A673 (cell line): ENCODE data around the gene RTN4. TPM values are rescaled to one million over a fixed set of nuclear protein-coding genes. Genes with fewer than 3 reads are reported as not detected.

Experiments used
- BruUV-seq: library from RNA; stranded (reverse); fragments of 400-500 nt; replicated peaks from 2 replicates; lab custom pipeline; 2021; lab: Mats Ljungman, UMichigan
- CTCF ChIA-PET: fragments of 300-600 bp; sonication (Branson Sonifier 250); formaldehyde crosslinking; loops from one replicate; lab custom pipeline; 2022; ENCODE audit warnings: antibody characterized with exemption; lab: Charles Lee
- POLR2A ChIA-PET: fragments of 300-600 bp; sonication (Branson Sonifier 250); formaldehyde crosslinking; loops from one replicate; lab custom pipeline; 2022; ENCODE audit warnings: antibody characterized with exemption; ENCODE audit not compliant: low non-redundant PET; lab: Charles Lee
- DNase-seq: peaks from one replicate; pipeline ENCODE4 v3.0.0-alpha.2; 2015; ENCODE audit warnings: low spot score
- H3K27ac ChIP-seq: fragments of 200-600 bp; sonication (generic); 2 replicates; pipeline ENCODE4 v1.5.1; 2016; ENCODE audit warnings: mixed run types, low read depth, mild to moderate bottlenecking, mixed read lengths, antibody characterized with exemption, low read length; ENCODE audit not compliant: poor library complexity, severe bottlenecking
- H3K27me3 ChIP-seq: fragments of 200-600 bp; sonication (generic); replicated peaks from 2 replicates; pipeline ENCODE4 v1.6.1; 2017; ENCODE audit warnings: mixed run types, low read depth, mild to moderate bottlenecking, mixed read lengths, antibody characterized with exemption, low read length; ENCODE audit not compliant: insufficient read depth, poor library complexity
- H3K36me3 ChIP-seq: fragments of 200-600 bp; sonication (generic); 2 replicates; pipeline ENCODE4 v1.6.1; 2016; ENCODE audit warnings: mixed run types, mild to moderate bottlenecking, mixed read lengths, antibody characterized with exemption, low read length; ENCODE audit not compliant: insufficient read depth, poor library complexity, severe bottlenecking
- H3K4me1 ChIP-seq: fragments of 200-600 bp; sonication (generic); 2 replicates; pipeline ENCODE4 v1.6.1; 2017; ENCODE audit warnings: mixed run types, mild to moderate bottlenecking, mixed read lengths, antibody characterized with exemption, low read length; ENCODE audit not compliant: insufficient read depth, poor library complexity, severe bottlenecking
- H3K4me3 ChIP-seq: fragments of 200-600 bp; sonication (generic); 2 replicates; pipeline ENCODE4 v1.5.1; 2016; ENCODE audit warnings: low read depth, mixed run types, mild to moderate bottlenecking, mixed read lengths, low read length; ENCODE audit not compliant: poor library complexity, severe bottlenecking
- H3K9me3 ChIP-seq: fragments of 200-600 bp; sonication (generic); 2 replicates; pipeline ENCODE4 v1.6.1; 2016; ENCODE audit warnings: mixed run types, low read depth, mild to moderate bottlenecking, mixed read lengths, antibody characterized with exemption, low read length; ENCODE audit not compliant: poor library complexity, severe bottlenecking
- EZH2 ChIP-seq: fragments of 200-600 bp; sonication (generic); IDR thresholded peaks from 2 replicates; pipeline ENCODE4 v1.6.1; 2017; ENCODE audit warnings: borderline replicate concordance, low read depth, mild to moderate bottlenecking, mixed read lengths, antibody characterized with exemption, low read length; ENCODE audit not compliant: poor library complexity, severe bottlenecking
- intact Hi-C: fragments of 100-400 bp; cut with micrococcal nuclease; formaldehyde crosslinking; loops from one replicate; pipeline ENCODE4 v1.10.0; 2022; ENCODE audit not compliant: unreplicated experiment
- total RNA-seq: library from RNA; stranded (reverse); gene quantifications from 2 replicates; pipeline ENCODE4 v1.2.3, GENCODE V29; 2021
- TF ChIP-seq, protein P1 (sequence below): fragments of 300-800, 200-600 bp; sonication (generic); conservative IDR thresholded peaks from 2 replicates; pipeline ENCODE4 v1.5.1; 2017; ENCODE audit warnings: low read depth, mild to moderate bottlenecking, antibody characterized with exemption, low read length, moderate library complexity, mixed read lengths

RTN4 gene
- total RNA-seq, 1 experiment from 2014 or later = 275 TPM

DNA sequence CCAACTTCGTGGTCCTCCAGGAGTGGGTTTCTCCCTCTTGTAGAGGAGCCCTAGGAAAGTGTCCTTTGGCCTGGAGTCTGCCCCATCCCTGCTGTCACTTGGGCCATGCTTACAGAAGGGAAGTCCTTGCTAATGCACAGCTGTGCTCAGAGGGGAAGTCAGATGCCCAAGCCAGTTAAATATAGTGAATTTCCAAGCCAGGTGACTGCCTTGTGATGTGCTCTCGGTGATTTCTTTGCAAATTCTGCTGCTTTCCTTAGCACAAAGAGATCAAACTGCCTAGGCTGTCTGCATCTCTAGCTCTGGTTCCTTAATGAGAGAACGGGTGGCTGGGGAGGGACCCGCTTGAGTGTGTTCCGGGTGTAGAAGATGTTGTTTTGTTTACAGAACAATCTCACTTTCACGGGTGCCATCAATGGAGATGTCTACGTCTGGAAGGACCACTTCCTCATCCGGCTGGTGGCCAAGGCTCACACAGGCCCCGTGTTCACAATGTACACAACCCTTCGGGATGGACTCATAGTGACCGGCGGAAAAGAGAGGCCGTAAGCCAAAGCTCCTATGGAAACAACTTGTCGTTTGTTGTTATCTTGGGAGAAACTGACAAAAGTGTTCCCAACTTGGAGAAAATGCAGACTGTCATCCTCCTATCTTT lies 91.4 kb downstream of the RTN4 start:
- no peak for DNase-seq
- H3K36me3 ChIP-seq = no peaks in the 10 kb centered on the region
- BruUV-seq = no TSS peak
- H3K4me1 ChIP-seq = peaks cover 11% of the 10 kb centered on the region
- POLR2A ChIA-PET = no interaction called here
- TF ChIP-seq, protein P1, sequence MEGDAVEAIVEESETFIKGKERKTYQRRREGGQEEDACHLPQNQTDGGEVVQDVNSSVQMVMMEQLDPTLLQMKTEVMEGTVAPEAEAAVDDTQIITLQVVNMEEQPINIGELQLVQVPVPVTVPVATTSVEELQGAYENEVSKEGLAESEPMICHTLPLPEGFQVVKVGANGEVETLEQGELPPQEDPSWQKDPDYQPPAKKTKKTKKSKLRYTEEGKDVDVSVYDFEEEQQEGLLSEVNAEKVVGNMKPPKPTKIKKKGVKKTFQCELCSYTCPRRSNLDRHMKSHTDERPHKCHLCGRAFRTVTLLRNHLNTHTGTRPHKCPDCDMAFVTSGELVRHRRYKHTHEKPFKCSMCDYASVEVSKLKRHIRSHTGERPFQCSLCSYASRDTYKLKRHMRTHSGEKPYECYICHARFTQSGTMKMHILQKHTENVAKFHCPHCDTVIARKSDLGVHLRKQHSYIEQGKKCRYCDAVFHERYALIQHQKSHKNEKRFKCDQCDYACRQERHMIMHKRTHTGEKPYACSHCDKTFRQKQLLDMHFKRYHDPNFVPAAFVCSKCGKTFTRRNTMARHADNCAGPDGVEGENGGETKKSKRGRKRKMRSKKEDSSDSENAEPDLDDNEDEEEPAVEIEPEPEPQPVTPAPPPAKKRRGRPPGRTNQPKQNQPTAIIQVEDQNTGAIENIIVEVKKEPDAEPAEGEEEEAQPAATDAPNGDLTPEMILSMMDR = no peak
- TF ChIP-seq EZH2 = no peak
- no peak overlapping the region for H3K27ac ChIP-seq
- H3K4me3 ChIP-seq = no peak overlapping the region
- intact Hi-C loops = no loop called here
- CTCF ChIA-PET = no interaction called here
- no peaks in the 10 kb centered on the region for H3K27me3 ChIP-seq
- no peaks in the 10 kb centered on the region for H3K9me3 ChIP-seq

DNA sequence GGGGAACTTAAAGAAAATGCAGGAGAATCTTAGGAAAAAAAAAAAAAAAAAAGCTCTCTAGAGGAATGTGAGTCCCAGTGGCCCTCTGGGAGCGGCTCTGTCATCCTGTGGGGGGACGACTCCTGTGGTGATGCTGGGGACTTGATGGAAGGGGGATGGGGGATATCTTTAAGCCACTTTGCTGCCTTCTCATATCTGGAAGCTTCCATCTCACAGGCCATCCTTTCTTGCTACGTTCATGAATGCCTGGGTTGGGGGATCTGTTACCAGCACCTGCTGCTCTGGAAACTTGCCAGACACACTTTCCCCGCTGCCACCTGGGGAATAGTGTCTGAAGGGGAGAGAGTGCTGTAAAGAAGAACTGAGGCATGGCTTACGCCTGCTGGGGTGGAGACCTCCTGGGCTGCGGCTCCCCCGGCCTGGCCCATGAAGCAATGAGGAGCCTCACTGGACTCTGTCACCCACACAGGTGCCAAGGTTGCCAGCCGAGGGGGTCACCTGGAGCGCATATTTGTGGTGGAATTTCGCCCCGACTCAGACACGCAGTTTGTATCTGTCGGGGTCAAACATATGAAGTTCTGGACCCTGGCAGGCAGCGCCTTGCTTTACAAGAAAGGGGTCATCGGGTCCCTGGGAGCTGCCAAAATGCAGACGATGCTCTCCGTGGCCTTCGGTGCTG lies 92.8 kb downstream of the RTN4 start:
- H3K36me3 ChIP-seq = no peaks in the 10 kb centered on the region
- H3K27me3 ChIP-seq = no peaks in the 10 kb centered on the region
- no TSS peak for BruUV-seq
- no peaks in the 10 kb centered on the region for H3K9me3 ChIP-seq
- peak; percentile 53 for DNase-seq
- CTCF ChIA-PET = no interaction called here
- intact Hi-C loops = no loop called here
- no peak for TF ChIP-seq EZH2
- TF ChIP-seq, protein P1 = no peak
- POLR2A ChIA-PET = no interaction called here
- H3K27ac ChIP-seq = no peak overlapping the region
- H3K4me3 ChIP-seq = no peak overlapping the region
- peaks cover 18% of the 10 kb centered on the region for H3K4me1 ChIP-seq

DNA sequence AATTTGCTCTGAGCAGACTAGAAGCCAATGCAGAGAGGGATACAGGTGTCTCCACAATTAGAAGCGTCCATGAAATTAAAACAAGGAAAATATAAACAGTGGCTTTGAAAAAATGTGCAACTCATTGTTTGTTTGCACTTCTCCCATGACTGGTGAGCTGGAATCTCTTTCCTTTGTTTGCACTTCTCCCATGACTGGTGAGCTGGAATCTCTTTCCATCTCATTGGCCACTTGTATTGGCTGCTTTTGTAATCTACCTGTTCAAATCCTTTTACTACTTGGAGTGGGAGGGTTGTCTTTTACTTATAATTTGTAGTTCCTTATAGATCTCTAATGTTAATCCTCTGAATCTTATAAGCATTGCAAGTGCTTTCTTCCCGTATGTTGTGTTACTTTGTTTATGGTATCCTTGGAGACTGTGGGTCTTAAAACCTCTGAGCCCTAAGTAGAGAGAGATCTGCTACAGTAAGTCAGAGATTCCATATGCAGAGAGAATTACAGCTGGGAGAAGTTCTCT lies 94.1 kb downstream of the RTN4 start:
- H3K27ac ChIP-seq = no peak overlapping the region
- TF ChIP-seq EZH2 = no peak
- H3K9me3 ChIP-seq = no peaks in the 10 kb centered on the region
- no peaks in the 10 kb centered on the region for H3K27me3 ChIP-seq
- ChIA-PET CTCF (no interaction called here), POLR2A (no interaction called here)
- peaks cover 20% of the 10 kb centered on the region for H3K4me1 ChIP-seq
- no peaks in the 10 kb centered on the region for H3K36me3 ChIP-seq
- intact Hi-C loops = no loop called here
- no peak for DNase-seq
- BruUV-seq = no TSS peak
- no peak overlapping the region for H3K4me3 ChIP-seq
